HepG2 (cell line): ENCODE measurements around the gene RIPOR1. TPM values are rescaled to one million over a fixed set of nuclear protein-coding genes. Genes with fewer than 3 reads are reported as not detected.

Source experiments
- ATAC-seq: fragments of 200-7000 bp; cut with Tn5 transposase; 3 replicates; pipeline ENCODE4 v1.9.1; 2020; ENCODE audit warnings: mild to moderate bottlenecking, moderate library complexity
- BruUV-seq: library from RNA; stranded (reverse); fragments of 400-500 nt; replicated peaks from 2 replicates; lab custom pipeline; 2021; lab: Mats Ljungman, UMichigan
- CTCF ChIA-PET: fragments of 300-600 bp; formaldehyde crosslinking; extraction: SDS; loops from one replicate; lab custom pipeline; 2021; ENCODE audit warnings: low total read pairs, inconsistent platforms, low intra/inter-chr PET ratio; lab: Yijun Ruan, JAX
- POLR2A ChIA-PET: fragments of 350-600 bp; sonication (Branson Sonifier 250); formaldehyde crosslinking; loops from one replicate; lab custom pipeline; 2020; ENCODE audit warnings: antibody characterized with exemption, inconsistent platforms; lab: Yijun Ruan, JAX
- DNase-seq: peaks from one replicate; pipeline ENCODE4 v3.0.0-alpha.2; 2015; ENCODE audit warnings: low spot score
- FAIRE-seq: peaks from 3 replicates; lab custom pipeline; 2011; peaks lifted over from hg19 to GRCh38; lab: Jason Lieb, UNC
- H2AFZ ChIP-seq: one replicate; pipeline ENCODE4 v1.6.1; 2011; ENCODE audit warnings: low read length, inconsistent platforms
- H3K27ac ChIP-seq: fragments of 300-600 bp; 3 replicates; pipeline ENCODE4 v1.8.0; 2011; ENCODE audit warnings: mixed run types, mild to moderate bottlenecking, mixed read lengths, low read length, inconsistent platforms; ENCODE audit not compliant: insufficient read depth; ENCODE audit errors: extremely low read length
- H3K27me3 ChIP-seq, 2 experiments: fragments of 200-600 bp in 1 of 2; 2 replicates in 1 of 2; 3 replicates in 1 of 2; pipeline versions ENCODE4 v1.6.0 to v1.8.0; 2011; ENCODE audit warnings: low read length in 2 of 2, mild to moderate bottlenecking in 2 of 2, moderate library complexity in 2 of 2, inconsistent platforms in 1 of 2; ENCODE audit not compliant: insufficient read depth in 2 of 2, control insufficient read depth in 1 of 2
- H3K36me3 ChIP-seq, 2 experiments: fragments of 200-600 bp in 1 of 2; replicated peaks in 1 of 2; 2 replicates in 1 of 2; 3 replicates in 1 of 2; pipeline versions ENCODE4 v1.5.1 to v1.8.0; 2011; ENCODE audit warnings: low read length in 2 of 2, inconsistent platforms in 1 of 2; ENCODE audit not compliant: insufficient read depth in 2 of 2, control insufficient read depth in 1 of 2
- H3K4me1 ChIP-seq: 2 replicates; pipeline ENCODE4 v1.5.1; 2012; ENCODE audit warnings: low read length, inconsistent platforms; ENCODE audit not compliant: insufficient read depth
- H3K4me2 ChIP-seq: 2 replicates; pipeline ENCODE4 v1.6.0; 2011; ENCODE audit warnings: low read depth, low read length, inconsistent platforms
- H3K4me3 ChIP-seq, 3 experiments: fragments of 200-600 bp in 1 of 3; sonication (generic), shearing (Covaris generic) in 1 of 3; replicated peaks in 1 of 3; 2 replicates each; pipeline ENCODE4 v1.5.1; 2011 to 2016; ENCODE audit warnings: low read length in 3 of 3, inconsistent platforms in 2 of 3, low read depth in 2 of 3, mild to moderate bottlenecking in 2 of 3, control low read depth in 1 of 3, mixed read lengths in 1 of 3; ENCODE audit not compliant: insufficient read depth in 1 of 3
- H3K79me2 ChIP-seq: one replicate; pipeline ENCODE4 v1.6.1; 2011; ENCODE audit warnings: low read length, inconsistent platforms; ENCODE audit not compliant: insufficient read depth
- H3K9ac ChIP-seq: 2 replicates; pipeline ENCODE4 v1.6.0; 2011; ENCODE audit warnings: mild to moderate bottlenecking, low read depth, low read length, inconsistent platforms; ENCODE audit not compliant: insufficient read depth
- H3K9me3 ChIP-seq: 2 replicates; pipeline ENCODE4 v1.5.1; 2012; ENCODE audit warnings: mild to moderate bottlenecking, low read length
- H4K20me1 ChIP-seq: 2 replicates; pipeline ENCODE4 v1.6.0; 2011; ENCODE audit warnings: inconsistent platforms, mild to moderate bottlenecking, low read length, moderate library complexity; ENCODE audit not compliant: insufficient read depth
- ATM ChIP-seq: fragments of 450-650 bp; IDR thresholded peaks from 2 replicates; pipeline ENCODE4 v1.7.1; 2017; ENCODE audit warnings: mild to moderate bottlenecking, borderline replicate concordance
- CEBPZ ChIP-seq: IDR thresholded peaks from 2 replicates; pipeline ENCODE4 v1.6.1; 2012; ENCODE audit warnings: low read length, improper control_type of control experiment
- DDIT3 ChIP-seq: sonication (generic); formaldehyde crosslinking; IDR thresholded peaks from 2 replicates; pipeline ENCODE4 v1.4.0; 2020; ENCODE audit warnings: mild to moderate bottlenecking, missing genetic modification reagents
- MZF1 ChIP-seq: sonication (generic); formaldehyde crosslinking; IDR thresholded peaks from 2 replicates; pipeline ENCODE4 v1.8.1; 2023; ENCODE audit warnings: mild to moderate bottlenecking, missing genetic modification reagents, borderline replicate concordance
- NR3C1 ChIP-seq: sonication (generic); formaldehyde crosslinking; IDR thresholded peaks from 2 replicates; pipeline ENCODE4 v1.4.0; 2020; ENCODE audit warnings: missing genetic modification reagents
- ZEB1 ChIP-seq: IDR thresholded peaks from 2 replicates; pipeline ENCODE4 v1.6.1; 2012; ENCODE audit warnings: mild to moderate bottlenecking, low read depth, inconsistent platforms; ENCODE audit not compliant: insufficient replicate concordance
- ZNF430 ChIP-seq: sonication (generic); formaldehyde crosslinking; IDR thresholded peaks from 2 replicates; pipeline ENCODE4 v1.9.0; 2021; ENCODE audit warnings: mild to moderate bottlenecking, missing genetic modification reagents
- ZNF431 ChIP-seq: sonication (generic); formaldehyde crosslinking; IDR thresholded peaks from 2 replicates; pipeline ENCODE4 v1.9.0; 2022; ENCODE audit warnings: missing genetic modification reagents, low read depth, mild to moderate bottlenecking, borderline replicate concordance
- ZNF598 ChIP-seq: sonication (generic); formaldehyde crosslinking; IDR thresholded peaks from 2 replicates; pipeline ENCODE4 v1.5.1; 2020; ENCODE audit warnings: mild to moderate bottlenecking, missing genetic modification reagents, borderline replicate concordance
- ZNF749 ChIP-seq: sonication (generic); formaldehyde crosslinking; IDR thresholded peaks from 2 replicates; pipeline ENCODE4 v1.8.0; 2022; ENCODE audit warnings: mild to moderate bottlenecking, missing genetic modification reagents, moderate library complexity, borderline replicate concordance
- WGBS: methylation state at CpG from one replicate; pipeline ENCODE4 v1.1.6; 2017; ENCODE audit warnings: low lambda C conversion rate; 5-methylcytosine and 5-hydroxymethylcytosine counted together
- in situ Hi-C: cut with HindIII; loops from 2 replicates; pipeline ENCODE4 v1.10.0; 2017; ENCODE audit warnings: low pct_unique_long_range_greater_than_20kb; ENCODE audit not compliant: extremely low pct_ligation_motif_present
- intact Hi-C: fragments of 100-400 bp; cut with micrococcal nuclease; formaldehyde crosslinking; loops from one replicate; pipeline ENCODE4 v1.10.0; 2022; ENCODE audit not compliant: unreplicated experiment
- polyA plus RNA-seq, 8 experiments: library from polyadenylated mRNA; depleted of rRNA in 3 of 8; stranded (reverse) in 7 of 8; unstranded in 1 of 8; fragments of >200 nt; fragmentation: Illumina TruSeq in 4 of 8; extraction: Trizol in 4 of 8; gene quantifications; 2 replicates each; pipeline versions ENCODE4 v1.2.1 to v1.2.3, GENCODE V29; 2011 to 2016; ENCODE audit warnings: low read depth in 4 of 8, missing spikeins in 1 of 8, mixed read lengths in 1 of 8; ENCODE audit not compliant: insufficient read depth in 1 of 8
- total RNA-seq, 5 experiments: library from RNA; depleted of rRNA; stranded (reverse); fragments of >200 nt; fragmentation: Illumina TruSeq; extraction: Trizol; gene quantifications; 2 replicates each; pipeline ENCODE4 v1.2.3, GENCODE V29; 2016; ENCODE audit warnings: low read depth in 1 of 5

The RIPOR1 gene
- total and polyA plus RNA-seq, 2 of the 13 experiments (the other 11 are each of a cell fraction or from before 2014, with no cell fraction given) = 4.6 to 8.1 TPM

GRCh38 chr16:67506468-67506867, 22.2 kb upstream of the RIPOR1 start (continued):
- TF ChIP-seq CEBPZ (no peak), ZNF598 (CRISPR knock-in tag) (no peak), ZNF749 (no peak), ZEB1 (no peak), ZNF430 (CRISPR knock-in tag) (no peak), NR3C1 (CRISPR knock-in tag) (no peak), DDIT3 (CRISPR knock-in tag) (no peak), MZF1 (no peak)

- Histone ChIP-seq H3K27me3 (no peaks in the 10 kb centered on the region), H3K4me3 (no peak overlapping the region), H3K9me3 (no peaks in the 10 kb centered on the region), H3K79me2 (no peaks in the 10 kb centered on the region), H3K36me3 (no peaks in the 10 kb centered on the region), H4K20me1 (no peaks in the 10 kb centered on the region), H3K4me1 (peaks cover 9% of the 10 kb centered on the region), H3K4me2 (no peak overlapping the region), H2AFZ (no peak overlapping the region), H3K27ac (no peak overlapping the region), H3K9ac (no peak overlapping the region)
- FAIRE-seq (no peak), DNase-seq (no peak), ATAC-seq (no peak)
- ChIA-PET POLR2A (no interaction called here), CTCF (no interaction called here)
- WGBS = 69% methylated on average over 4 of the region's 4 CpGs
- in situ Hi-C loops = no loop called here
- intact Hi-C loops = no loop called here
- TF ChIP-seq ZNF431 (0 out of 2 replicates have a peak, but pooled peaks have one; percentile 27), ATM (no peak)
- no TSS peak for BruUV-seq
Measured at GRCh38 chr16:67509016-67509415, 19.6 kb upstream of the RIPOR1 start.
